Hindlimb muscle (tissue), 1 donor: ENCODE measurements around the gene BOLL. TPM values are rescaled to one million over a fixed set of nuclear protein-coding genes. Genes with fewer than 3 reads are reported as not detected.
"Not testable (repeated sequence)": the region's sequence is repeated elsewhere in the genome, so short reads cannot be mapped to it uniquely, and the experiment has no call there.

Experiments used
- DNase-seq: peaks from one replicate; pipeline ENCODE4 v3.0.0-alpha.2; 2013
- polyA plus RNA-seq: library from polyadenylated mRNA; unstranded; fragments of 120-200 nt; gene quantifications from one replicate; pipeline ENCODE4 v1.2.1, GENCODE V29; 2013; ENCODE audit not compliant: insufficient read length

Gene BOLL, protein sequence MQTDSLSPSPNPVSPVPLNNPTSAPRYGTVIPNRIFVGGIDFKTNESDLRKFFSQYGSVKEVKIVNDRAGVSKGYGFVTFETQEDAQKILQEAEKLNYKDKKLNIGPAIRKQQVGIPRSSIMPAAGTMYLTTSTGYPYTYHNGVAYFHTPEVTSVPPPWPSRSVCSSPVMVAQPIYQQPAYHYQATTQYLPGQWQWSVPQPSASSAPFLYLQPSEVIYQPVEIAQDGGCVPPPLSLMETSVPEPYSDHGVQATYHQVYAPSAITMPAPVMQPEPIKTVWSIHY
- 3.0 TPM for polyA plus RNA-seq

DNA sequence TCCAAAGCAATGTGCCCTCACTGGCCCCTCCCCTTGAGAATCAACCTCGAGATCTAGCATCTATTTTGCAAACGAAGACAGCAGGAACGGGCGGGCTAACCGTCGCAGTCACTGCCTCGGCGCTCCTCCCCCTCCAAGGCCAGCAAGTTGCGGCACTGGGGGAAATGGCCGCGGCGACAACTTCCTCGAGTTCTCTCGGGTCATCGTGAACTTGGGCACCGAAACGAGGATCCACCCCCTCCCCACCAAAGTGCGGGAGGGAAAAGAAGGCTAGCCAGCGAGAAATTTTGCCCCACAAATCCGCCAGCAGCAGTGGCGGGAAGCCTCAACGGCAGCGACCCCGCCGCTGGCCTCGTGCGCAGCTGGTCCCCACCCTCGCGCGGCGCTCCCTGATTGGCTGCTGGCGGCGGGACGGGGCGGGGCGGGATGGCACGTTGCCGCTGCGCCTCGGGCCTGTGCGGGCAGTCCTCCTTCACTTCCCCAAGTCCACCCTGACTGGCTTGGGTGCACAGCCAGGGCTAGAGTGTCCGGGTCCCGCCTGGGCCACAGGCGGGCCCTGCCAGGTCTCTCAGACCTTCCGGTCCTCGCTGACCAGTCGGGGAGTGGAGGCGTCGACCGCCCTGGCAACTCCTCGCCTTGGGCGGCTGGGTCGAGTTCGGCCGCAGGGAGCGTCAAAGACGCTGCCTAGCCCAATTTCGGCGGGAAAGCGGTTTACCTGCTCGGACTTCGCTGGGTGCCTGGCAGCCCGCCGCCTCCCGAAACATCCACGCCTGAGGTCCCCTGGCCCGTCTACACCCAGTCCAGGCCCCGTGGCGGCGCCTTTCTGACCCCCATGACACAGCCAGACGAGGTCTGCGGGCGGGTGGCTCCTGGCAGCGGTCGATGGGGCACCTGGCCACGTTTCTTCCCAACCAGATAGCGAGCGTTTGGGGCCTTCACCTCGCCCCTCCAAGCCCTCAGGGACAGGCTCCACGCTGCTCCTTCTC is at the start of gene BOLL:
TSS of gene BOLL (minus strand) at position 364 of the 986 bp plus-strand sequence. CDS start 3,469 bp downstream, outside the sequence.
- no peak for DNase-seq

DNA sequence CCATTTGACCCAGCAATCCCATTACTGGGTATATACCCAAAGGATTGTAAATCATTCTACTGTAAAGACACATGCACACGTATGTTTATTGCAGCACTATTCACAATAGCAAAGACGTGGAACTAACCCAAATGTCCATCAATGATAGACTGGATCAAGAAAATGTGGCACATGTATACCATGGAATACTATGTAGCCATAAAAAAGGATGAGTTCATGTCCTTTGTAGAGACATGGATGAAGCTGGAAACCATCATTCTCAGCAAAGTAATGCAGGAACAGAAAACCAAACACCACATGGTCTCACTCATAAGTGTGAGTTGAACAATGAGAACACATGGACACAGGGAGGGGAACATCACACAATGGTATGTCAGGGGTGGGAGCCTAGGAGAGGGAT is 49.7 kb upstream of the BOLL start:
- DNase-seq, result not testable (repeated sequence)

DNA sequence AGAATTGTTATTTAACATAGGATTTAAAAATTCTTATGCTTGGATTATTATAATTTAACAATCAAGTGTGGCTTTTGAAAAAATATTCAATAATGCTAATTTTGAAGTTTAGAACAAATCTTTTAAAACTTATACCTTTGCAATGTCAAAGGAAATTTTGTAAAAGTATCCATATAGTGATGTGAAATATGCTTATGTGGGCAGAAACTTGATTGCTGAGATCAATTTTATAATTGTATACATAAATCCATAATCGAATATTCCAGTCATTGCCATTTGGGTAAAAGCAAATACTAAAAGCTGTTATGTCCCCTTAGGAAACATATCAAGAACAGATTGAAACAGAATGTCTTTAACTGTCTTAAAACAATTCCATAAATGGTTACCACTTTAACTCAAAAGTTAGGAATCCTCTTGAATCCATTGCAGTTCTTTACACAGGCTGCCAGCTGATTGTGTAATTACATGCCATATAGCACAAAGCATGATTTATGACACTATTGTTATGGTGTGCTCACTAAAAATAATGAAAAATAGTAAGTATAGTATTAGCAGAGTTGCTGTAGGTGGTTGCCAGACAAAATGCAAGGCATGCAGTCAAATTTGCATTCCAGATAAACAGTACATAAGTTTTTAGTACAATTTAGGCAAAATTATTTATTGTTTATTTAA is 43.5 kb upstream of the BOLL start:
- DNase-seq, result no peak

DNA sequence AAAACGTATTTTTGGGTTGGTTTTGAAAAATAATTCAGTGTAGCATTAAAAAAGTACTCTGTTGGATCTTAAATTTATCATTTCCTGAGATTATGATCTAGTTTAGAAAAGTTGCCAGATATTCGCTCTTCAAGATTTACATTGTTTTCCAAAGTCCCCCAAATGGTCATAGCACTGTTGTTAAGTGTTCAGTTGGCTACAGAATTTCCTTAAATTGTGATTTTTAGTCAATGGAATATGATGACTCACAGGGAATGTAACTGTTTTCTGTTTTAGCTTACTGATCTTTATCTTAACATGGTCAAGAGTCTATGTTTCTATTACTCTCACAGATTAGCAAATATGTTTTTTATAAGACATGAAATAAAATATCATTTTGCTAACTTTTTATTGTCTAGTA is 42.5 kb upstream of the BOLL start:
- DNase-seq, result no peak

DNA sequence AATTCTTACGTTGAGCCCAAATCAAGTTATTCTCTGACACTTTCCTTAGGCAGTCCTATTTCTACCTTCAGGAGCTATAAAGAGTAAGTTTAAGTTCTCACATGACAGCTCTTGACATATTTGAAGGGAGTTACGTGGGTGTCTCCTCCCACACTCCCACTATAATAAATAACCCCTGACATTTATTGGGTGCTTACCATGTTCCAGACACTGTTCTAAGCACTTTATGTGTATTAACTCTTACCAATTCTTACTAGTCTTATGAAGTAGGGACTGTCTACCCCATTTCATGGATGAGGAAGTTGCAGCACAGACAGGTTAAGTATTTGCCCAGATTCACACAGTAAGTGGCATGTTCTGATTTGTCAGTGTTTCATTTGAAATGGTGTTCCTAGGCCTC is 37.2 kb upstream of the BOLL start:
- DNase-seq, result no peak

DNA sequence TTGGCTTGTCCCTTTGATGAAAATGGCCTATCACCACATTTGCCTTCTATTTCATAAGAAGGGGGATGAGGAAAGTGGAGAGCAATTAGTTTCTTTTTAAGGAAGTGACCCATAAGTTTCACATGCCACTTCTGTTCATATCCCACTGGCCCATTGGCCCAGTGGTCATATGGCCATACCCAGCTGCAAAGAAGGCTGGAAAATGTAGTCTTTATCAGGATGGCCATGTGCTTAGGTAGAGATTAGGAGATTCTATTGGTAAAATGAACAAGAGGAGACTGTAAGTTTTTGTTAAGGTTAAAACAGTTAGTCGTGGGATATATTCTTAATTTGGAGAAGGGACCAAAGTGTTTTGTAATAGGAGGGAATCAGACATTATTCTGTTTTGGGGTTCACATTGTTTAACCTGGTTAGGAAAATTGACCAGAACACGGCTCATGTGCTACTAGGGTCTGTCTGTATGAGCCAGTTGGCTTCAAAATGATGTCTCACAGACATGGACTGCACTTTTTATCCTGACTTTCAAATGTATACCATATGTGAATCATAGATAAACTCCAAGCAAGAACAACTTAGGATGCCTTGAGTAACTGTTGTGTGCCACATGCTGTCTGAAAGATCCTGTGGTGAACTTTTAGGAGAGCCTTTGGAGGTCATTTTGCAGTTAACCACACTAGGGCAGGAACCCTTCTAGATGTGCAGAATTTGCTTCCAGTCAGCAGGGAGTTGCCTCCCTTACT is 36.6 kb upstream of the BOLL start:
- DNase-seq, result no peak

DNA sequence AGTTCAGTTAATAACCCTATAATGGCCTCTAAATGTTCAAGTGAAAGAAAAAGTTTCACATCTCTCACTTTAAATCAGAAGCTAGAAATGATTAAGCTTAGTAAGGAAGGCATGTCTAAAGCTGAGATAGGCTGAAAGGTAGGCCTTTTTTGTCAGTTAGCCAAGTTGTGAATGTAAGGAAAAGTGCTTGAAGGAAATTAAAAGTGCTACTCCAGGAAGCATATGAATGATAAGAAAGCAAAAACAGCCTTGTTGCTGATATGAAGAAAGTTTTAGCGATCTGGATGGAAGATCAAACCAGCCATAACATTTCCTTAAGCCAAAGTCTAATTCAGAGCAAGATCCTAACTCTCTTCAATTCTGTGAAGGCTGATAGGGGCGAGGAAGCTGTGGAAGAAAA is 29.4 kb upstream of the BOLL start:
- no peak for DNase-seq

DNA sequence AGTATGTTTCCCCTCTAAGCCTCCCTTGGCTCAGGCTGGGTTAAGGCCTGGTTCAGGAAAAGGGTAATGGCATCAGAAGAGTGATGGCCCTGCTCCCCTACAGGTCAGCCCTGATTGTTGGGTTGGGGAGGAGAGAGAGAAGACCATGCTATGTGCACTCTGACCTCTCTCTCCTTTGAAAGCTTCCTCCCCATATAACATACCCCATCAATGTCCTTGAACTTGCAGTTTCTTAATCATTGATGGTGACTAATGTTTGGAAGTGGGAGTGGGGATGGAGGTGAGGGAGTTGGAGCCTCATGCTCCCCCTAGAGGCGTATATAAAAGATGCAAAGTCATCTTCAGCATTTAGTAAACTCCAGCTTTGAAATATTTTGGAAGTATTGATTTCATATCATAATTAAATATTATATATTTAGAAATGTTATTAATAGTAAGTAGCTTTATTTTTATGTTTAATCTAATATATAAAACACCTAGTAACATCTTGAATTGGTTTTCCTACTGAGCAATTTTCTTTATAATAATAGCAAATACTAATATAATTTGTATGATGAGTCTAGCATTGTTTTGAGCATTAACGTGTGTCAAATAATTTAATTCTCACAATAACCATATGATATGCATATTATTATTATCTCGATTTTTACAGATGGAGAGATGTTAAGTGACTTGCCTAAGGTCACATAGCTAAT is 28.1 kb upstream of the BOLL start:
- no peak for DNase-seq

DNA sequence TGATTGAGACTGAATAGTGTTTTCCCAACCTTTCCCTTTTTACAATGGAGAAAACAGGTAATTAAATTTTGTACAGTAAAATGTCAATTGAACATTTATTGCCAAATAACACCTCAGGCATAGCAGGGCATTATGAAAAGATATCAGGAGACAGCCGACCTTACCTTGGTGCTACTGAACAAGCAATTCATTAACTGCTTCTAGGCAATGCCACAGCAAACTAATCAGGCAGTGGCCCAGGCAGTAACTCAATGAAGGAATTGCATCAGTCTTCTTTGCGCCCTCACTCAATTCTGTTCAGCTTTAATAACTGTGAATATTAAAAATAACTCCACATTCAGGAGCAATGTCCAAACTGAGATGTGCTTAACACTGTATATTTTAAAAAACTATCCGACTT is 25.4 kb upstream of the BOLL start:
- DNase-seq, result no peak

DNA sequence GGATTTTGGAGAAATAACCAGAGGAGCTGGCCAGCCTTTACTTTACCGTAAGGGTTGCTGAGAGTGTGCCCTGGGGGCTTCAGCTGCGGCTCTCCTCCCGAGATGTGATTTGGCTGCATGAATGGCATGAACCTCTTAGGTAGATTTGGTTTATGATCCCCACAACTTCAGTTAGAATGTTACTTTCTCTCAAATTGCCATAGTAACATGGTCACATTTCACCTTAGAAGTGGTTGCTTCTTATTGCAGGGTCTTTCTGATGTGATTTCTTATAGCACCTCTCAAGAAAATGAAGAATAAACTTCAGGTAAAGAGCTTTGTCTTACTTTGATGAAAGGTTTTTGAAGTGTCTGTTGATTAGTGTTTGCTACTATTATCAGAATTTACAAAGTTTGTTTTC is 24.9 kb upstream of the BOLL start:
- DNase-seq, result no peak

DNA sequence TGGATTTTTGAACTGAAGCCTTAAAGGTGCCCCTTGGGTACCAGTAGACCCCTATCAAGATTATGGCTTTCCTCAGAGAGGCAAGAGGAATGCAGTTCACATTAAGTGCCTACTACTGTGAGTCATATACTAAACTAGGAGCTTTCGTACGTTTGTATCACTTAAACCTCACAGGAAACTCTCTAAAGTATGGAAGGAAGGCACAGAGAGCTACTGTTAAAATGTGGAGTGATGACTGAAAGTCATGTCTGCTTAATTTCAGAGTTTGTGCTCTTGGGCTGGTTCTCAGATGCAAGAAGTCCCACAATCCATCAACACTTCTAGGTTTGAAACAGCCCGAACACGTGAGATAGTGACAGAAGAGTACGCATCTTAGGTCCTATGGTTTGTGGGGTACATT is 23.9 kb upstream of the BOLL start:
- DNase-seq, result no peak

DNA sequence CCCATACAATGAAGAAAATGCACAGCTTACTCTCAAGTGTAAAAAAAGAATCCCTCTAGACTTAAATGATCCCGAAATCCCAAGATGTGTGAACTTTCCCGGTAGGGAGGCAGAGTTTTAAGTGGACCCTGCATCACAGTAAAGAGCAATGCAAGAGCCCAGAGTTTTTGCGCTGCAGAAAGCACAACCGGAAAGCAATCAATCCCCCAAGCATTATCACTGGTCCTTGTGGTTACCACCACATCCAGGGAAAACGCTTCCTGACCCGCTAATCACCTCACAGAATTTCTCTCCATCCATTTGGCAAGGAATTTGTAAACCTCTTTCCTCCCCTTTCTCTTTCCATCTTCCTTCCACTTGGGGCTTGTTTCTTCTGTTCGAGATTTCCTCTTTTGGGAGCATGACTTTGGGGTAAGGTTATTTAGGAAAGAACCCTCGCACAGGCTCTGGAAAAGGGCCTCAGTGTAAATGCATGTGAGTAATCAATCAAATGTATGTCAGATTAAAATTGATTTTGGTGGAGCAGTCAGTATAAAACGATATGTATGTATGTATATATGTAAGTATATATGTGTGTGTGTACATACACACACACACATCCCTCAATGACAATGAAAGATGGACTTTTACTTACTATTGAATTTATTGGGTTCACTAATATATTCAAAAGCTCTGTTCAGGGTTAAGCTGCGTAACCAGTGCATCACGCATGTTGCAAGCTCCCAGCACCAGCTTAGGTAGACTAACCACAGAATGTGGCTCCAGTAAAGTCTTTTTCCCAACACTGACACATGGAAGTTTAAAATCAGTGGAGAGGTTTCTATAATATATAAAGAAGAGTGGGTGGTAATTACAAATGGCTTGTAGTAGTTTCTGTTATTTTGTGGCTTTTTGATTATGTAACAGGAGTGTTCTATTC is 20.9 kb upstream of the BOLL start:
- DNase-seq, result no peak

DNA sequence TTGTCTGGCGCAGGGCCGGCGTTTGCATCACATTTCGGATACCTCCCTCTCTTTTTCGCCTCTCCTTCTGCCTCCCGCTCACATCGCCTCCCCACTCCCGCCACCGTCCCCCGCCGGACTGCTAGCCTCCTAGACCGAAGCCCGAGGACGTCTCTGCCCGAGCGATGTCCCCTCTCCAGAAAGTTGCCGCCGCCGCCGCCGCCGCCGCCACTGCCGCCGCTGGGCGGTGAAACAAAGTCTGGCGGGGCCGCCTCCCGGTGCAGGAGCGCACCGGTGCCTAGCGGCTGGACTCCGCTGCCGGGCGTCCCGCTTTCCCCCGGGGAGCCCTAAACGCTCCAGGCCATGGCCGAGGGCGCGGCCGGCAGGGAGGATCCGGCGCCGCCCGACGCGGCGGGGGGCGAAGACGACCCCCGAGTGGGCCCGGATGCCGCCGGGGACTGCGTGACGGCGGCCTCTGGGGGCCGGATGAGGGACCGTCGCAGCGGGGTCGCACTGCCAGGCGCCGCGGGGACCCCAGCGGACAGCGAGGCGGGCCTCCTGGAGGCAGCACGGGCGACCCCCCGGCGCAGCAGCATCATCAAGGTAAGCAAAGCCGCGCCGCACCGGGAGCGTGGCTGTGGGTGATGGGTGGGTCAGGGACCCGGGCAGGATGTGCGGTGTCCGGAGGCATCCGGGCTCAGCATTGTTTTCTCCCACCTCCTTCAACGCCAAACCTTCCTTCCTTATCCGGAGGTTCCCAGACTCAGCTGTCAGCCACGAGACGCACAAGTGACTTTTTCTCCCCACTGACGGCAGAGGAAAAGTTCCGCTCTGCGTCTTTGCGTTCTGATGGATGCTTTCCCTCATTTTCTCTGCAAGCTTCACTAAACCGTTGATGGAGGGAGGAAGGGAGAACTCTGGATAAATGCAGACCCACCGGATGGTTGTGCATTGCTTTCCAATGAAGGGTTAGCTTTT is 19.9 kb upstream of the BOLL start:
- peak; percentile 48 for DNase-seq

DNA sequence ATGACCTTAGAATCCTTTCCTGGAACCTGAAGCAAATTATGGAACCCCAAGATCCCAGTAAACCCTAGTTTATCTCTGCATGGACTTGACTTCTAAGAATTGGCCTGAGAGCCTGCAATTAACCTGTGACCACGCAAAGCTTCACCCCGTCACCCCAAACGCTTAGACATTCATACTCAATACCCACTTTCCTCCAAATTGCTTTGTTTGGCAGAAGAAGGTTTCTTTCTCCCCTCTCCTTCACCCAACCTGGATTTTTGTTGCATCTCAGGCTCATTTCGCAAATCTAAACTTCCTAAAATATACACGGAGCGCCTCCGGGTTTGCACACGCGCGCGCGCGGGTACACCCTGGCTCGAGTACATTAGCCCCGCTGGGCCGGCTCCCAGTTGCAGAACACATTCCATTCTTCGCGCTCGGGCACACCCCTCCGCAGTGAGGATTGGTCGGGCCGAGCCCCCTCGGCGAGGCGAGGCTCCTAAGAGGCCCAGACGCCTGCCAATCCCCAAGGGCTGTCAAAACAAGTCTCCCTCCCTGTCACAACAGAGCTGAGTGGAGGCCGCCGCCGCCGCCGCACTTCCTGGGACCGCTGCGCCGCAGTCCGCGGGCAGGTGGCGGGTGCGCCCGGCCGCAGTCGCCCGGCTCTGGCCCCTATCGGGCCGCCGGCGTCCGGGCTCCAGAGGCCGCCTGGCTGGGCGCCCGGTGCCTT is 19.1 kb upstream of the BOLL start, which contains the start of gene PLCL1:
TSS of gene PLCL1 (plus strand) at position 545 of the 709 bp plus-strand sequence.
- DNase-seq, result peak; percentile 84

DNA sequence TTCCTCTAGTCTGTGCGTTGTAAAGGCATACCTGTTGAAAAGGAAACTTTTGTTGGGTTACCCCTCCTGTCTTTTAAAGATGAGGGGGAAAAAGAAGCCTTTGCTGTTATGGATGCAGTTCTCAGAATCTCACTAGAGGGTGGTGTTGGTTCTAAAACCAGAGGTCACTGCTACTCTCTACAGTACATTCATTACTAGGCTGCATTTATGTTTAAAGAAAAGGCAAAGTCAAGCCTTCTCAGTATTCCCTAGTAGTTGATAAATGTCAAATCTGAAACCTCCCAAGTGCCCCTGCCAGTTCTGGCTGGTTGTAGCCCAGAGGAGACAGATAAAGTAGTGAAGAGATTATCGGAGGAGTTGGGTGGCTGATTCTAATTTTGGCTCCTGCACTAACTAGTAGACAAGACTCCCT is 17.9 kb upstream of the BOLL start:
- DNase-seq, result peak; percentile 67

DNA sequence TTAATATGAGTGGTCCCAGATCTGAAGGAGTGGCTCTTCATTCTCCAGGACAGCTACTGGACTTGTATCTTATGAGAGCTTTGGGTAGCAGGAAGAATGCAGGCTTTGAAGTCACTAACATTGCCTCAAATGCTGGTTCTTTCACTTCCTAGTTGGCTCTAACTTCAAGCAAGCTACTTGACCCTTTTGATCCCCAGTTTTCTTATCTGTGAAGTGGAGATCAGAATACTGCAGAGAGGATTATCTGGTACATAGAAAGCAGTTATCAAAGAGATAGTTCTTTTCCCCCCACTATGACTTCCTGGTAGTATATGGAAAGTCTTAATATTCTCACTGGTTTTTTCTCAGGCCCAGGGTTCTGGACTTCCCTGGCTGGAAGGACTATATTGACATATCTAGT is 15.9 kb upstream of the BOLL start:
- no peak for DNase-seq

DNA sequence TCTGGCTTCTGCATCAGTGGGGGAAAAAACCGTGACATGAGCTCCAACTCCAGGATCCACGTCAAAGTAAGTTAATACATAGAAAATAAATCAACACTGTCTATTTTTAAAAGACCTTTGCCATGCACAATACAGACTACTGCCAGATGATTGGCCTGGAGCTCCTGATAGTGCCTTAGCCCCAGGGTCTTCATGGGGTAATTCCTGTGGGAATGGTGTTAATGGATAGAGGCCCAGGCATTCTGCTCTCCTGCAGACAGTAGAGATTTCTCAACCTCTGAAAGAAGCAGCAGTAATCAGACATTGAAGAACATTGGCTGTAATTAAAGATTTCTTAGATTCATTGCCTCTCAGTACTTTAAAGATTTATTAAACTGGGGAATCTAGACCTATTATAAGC is 15.0 kb upstream of the BOLL start:
- no peak for DNase-seq

DNA sequence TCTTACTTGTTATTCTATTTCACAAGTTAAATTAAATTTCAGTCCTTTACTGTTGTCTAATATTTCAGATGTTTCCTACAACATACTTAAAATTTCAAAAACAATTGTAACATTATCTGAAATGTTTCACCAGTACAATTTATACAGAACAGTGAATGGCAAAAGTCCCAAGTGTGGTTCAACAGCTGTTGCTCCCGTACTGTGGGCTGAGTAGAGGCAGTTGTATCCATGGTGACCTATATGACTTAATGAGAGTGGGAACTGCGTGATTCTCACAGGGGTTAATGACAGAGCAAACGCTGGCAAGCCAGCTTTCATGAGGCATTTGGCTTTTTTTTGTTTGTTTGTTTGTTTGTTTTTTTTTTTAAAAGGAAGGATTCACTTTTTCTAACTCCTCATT is 13.9 kb upstream of the BOLL start:
- DNase-seq, result no peak

DNA sequence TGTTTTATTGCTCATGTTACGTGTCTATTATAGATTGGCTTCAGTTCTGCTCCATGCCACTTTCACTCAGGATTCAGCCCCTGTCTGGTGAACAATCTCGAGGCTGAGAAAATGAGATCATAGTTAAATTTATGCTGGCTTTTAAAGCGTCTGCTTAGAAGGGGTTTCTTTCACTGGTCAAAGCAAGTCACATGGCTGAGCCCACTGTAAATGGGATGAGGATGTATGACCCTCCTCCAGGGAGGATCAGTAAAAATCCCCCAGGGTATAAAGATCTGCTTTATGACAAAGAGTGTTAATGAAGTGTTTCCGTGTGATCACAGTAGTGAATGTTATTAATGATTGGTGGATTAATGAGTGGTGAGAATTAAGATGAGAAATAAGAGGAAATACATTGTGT is 13.1 kb upstream of the BOLL start:
- DNase-seq, result no peak
